Right cardiac atrium (tissue), 5 donors: ENCODE measurements around the gene ILF3. TPM values are rescaled to one million over a fixed set of nuclear protein-coding genes. Genes with fewer than 3 reads are reported as not detected.

Source experiments
- ATAC-seq, 2 donors: fragments of 200-7000 bp; cut with Tn5 transposase; one replicate each; pipeline versions ENCODE4 v1.8.0 to v1.9.1; 2020; ENCODE audit warnings: moderate library complexity in 2 of 2, mild to moderate bottlenecking in 1 of 2
- DNase-seq, 3 donors: peaks; one replicate each; pipeline ENCODE4 v3.0.0-alpha.2; 2020
- H3K27ac ChIP-seq: one replicate; pipeline ENCODE4 v1.5.1; 2013; ENCODE audit warnings: mild to moderate bottlenecking, low read length, control low read depth, moderate library complexity
- H3K27me3 ChIP-seq: one replicate; pipeline ENCODE4 v1.6.1; 2013; ENCODE audit not compliant: control insufficient read depth, insufficient read depth
- H3K4me1 ChIP-seq: one replicate; pipeline ENCODE4 v1.6.1; 2013; ENCODE audit warnings: low read length; ENCODE audit not compliant: control insufficient read depth, insufficient read depth
- H3K4me3 ChIP-seq: one replicate; pipeline ENCODE4 v1.5.1; 2013; ENCODE audit warnings: low read length, control low read depth
- H3K9me3 ChIP-seq: one replicate; pipeline ENCODE4 v1.6.1; 2013; ENCODE audit warnings: low read length; ENCODE audit not compliant: control insufficient read depth
- WGBS: extraction: QIAGEN DNeasy Blood & Tissue Kit; methylation state at CpG from one replicate; pipeline ENCODE4 v1.1.7; 2013; 5-methylcytosine and 5-hydroxymethylcytosine counted together
- intact Hi-C, 4 donors: fragments of 100-400 bp; cut with DNase I; formaldehyde crosslinking; loops; one replicate each; pipeline versions ENCODE4 v1.11.0 to v1.14.0; 2022 to 2023
- polyA plus RNA-seq: library from polyadenylated mRNA; stranded (reverse); fragments of 200-250 nt; gene quantifications from one replicate; pipeline ENCODE4 v1.2.3, GENCODE V29; 2013
- total RNA-seq, 4 donors: library from RNA; stranded (reverse); fragmentation: NEBNext Ultra II Directional; extraction: Animal tissue kit (Norgen Biotek cat#: 25700); gene quantifications; one replicate each; pipeline ENCODE4 v1.2.1, GENCODE V29; 2021
- donor health status: healthy with polysubstance abuse.
- donor health status: DM: no; HTN: yes; CAD: no.
- donor health status: DM: no; HTN: no; CAD: no.
- donor health status: DM: no; HTN: yes; CAD: no; lungs with severe emphysema.
- donor health status: DM: yes; HTN: yes; CAD: no.

ILF3 gene
- total and polyA plus RNA-seq, 5 donors: 74.2 to 161 (median 132) TPM

DNA sequence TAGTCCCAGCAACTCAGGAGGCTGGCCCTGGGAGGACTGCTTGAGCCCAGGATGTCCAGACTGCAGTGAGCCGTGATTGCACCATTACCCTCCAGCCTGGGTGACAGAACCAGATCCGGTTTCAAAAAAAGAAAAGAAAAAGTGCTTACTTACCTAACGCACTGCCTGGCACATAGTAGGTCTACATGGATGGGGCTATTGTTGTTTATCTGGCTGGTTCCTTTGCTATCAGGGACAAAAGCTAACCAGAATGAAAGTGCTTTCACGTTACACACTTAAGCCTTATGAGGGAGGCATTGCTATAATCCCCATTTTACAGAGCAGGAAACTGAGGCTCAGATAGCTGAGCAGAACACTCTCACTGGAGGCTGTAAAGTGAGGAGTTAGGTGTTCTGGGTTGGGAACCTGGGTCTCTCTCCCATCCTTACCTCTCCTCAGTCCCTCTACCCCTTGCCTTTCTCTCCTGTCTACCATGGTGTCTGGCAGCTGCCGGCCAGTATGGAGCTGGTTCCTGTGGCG lies 66.5 kb downstream of the ILF3 start:
- H3K27ac ChIP-seq: no peak overlapping the region
- DNase-seq (no peak), ATAC-seq (no peak)
- 90% methylated on average over 6 of the region's 6 CpGs for WGBS
- no peaks in the 10 kb centered on the region for H3K27me3 ChIP-seq
- intact Hi-C loops: no loop called here
- H3K4me3 ChIP-seq: no peak overlapping the region
- peaks cover 18% of the 10 kb centered on the region for H3K4me1 ChIP-seq
- no peaks in the 10 kb centered on the region for H3K9me3 ChIP-seq

DNA sequence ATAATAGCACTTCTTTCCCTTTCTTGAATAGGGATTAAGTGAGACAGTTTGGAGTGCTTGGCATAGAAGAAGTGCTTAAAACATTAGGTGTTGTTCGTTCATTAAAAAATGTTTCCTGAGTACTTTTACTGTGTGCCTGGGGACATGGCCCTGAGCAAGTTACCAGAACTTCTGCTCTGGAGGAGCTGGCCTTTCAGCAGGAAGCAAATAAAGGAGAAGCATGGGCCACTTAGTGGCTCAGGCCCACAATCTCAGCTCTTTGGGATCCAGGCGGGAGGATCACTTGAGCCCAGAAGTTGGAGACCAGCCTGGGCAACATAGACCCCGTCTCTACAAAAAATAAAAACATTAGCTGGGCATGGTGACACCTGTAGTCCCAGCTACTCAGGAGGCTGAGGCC lies 69.4 kb downstream of the ILF3 start:
- H3K9me3 ChIP-seq: no peaks in the 10 kb centered on the region
- intact Hi-C loops: loop anchor here in 1 of 4 donors (2.0 kb wide), 1 partner anchor 39 kb away; no protein-coding TSS in a partner anchor
- DNase-seq (no peak), ATAC-seq (no peak)
- no peak overlapping the region for H3K27ac ChIP-seq
- peaks cover 27% of the 10 kb centered on the region for H3K4me1 ChIP-seq
- WGBS: 81% methylated on average over 3 of the region's 3 CpGs
- no peaks in the 10 kb centered on the region for H3K27me3 ChIP-seq
- no peak overlapping the region for H3K4me3 ChIP-seq

GRCh38 chr19:10724573-10725071 lies 70.5 kb downstream of the ILF3 start:
- ATAC-seq: no peak
- Histone ChIP-seq H3K27me3 (no peaks in the 10 kb centered on the region), H3K4me1 (peaks cover 22% of the 10 kb centered on the region), H3K4me3 (no peak overlapping the region), H3K9me3 (no peaks in the 10 kb centered on the region), H3K27ac (peak overlapping the region; percentile 53)
- DNase-seq: no peak
- intact Hi-C loops: no loop called here
- WGBS: 68% methylated on average over 12 of the region's 12 CpGs

GRCh38 chr19:10725415-10725814 lies 71.3 kb downstream of the ILF3 start:
- H3K4me1 ChIP-seq: peaks cover 18% of the 10 kb centered on the region
- intact Hi-C loops: no loop called here
- ATAC-seq: no peak

DNA sequence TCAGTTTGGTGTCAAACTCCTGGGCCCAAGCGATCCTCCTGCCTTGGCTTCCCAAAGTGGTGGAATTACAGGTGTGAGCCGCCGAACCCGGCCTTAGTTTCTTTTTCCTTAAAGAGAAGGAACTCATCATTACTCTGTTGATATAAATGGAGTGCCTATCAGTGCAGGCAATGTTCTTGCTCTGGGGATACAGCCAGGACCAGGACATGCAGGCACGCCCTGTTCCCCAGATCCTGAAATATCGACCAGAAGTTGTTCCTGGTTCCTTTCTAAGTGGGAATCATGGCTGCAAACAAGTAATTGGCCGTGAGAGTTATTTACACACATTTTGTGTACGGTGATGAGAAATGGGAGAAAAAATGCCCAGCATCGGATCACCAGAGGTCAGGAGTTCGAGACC lies 72.1 kb downstream of the ILF3 start:
- intact Hi-C loops: no loop called here
- H3K27me3 ChIP-seq: no peaks in the 10 kb centered on the region
- peaks cover 16% of the 10 kb centered on the region for H3K4me1 ChIP-seq
- no peaks in the 10 kb centered on the region for H3K9me3 ChIP-seq
- no peak overlapping the region for H3K4me3 ChIP-seq
- DNase-seq (peak in 1 of 3 donors; percentile 62), ATAC-seq (peak; percentile 66 to 72)
- H3K27ac ChIP-seq: peak overlapping the region; percentile 51
- 78% methylated on average over 10 of the region's 10 CpGs for WGBS

More at GRCh38 chr19:10725415-10725814, 71.3 kb downstream of the ILF3 start:
- Histone ChIP-seq H3K27ac (peak overlapping the region; percentile 25), H3K9me3 (no peaks in the 10 kb centered on the region), H3K27me3 (no peaks in the 10 kb centered on the region), H3K4me3 (no peak overlapping the region)
- WGBS: 83% methylated on average over 4 of the region's 4 CpGs
- no peak for DNase-seq

- DNase-seq: peak in 1 of 3 donors; percentile 20
- no peak for ATAC-seq
- H3K4me1 ChIP-seq: peaks cover 16% of the 10 kb centered on the region
- WGBS: 68% methylated on average over 14 of the region's 14 CpGs
- H3K27me3 ChIP-seq: no peaks in the 10 kb centered on the region
- no peak overlapping the region for H3K4me3 ChIP-seq
- H3K27ac ChIP-seq: peak overlapping the region; percentile 77
- no peaks in the 10 kb centered on the region for H3K9me3 ChIP-seq
- intact Hi-C loops: no loop called here
Observed at GRCh38 chr19:10727685-10728201, 73.6 kb downstream of the ILF3 start.

GRCh38 chr19:10729411-10729810 lies 75.3 kb downstream of the ILF3 start:
- peaks cover 16% of the 10 kb centered on the region for H3K4me1 ChIP-seq

GRCh38 chr19:10730932-10731331 lies 76.8 kb downstream of the ILF3 start:
- peaks cover 13% of the 10 kb centered on the region for H3K4me1 ChIP-seq
- H3K27me3 ChIP-seq: no peaks in the 10 kb centered on the region
- DNase-seq (no peak), ATAC-seq (peak; percentile 27 to 52)
- WGBS: 86% methylated on average over 12 of the region's 12 CpGs
- intact Hi-C loops: no loop called here
- no peak overlapping the region for H3K27ac ChIP-seq
- no peaks in the 10 kb centered on the region for H3K9me3 ChIP-seq
- no peak overlapping the region for H3K4me3 ChIP-seq

More at GRCh38 chr19:10729411-10729810, 75.3 kb downstream of the ILF3 start:
- no peaks in the 10 kb centered on the region for H3K27me3 ChIP-seq
- ATAC-seq (no peak), DNase-seq (no peak)
- intact Hi-C loops: no loop called here
- H3K27ac ChIP-seq: no peak overlapping the region
- H3K9me3 ChIP-seq: no peaks in the 10 kb centered on the region
- 87% methylated on average over 14 of the region's 14 CpGs for WGBS
- H3K4me3 ChIP-seq: no peak overlapping the region

GRCh38 chr19:10735741-10736140 lies 81.6 kb downstream of the ILF3 start:
- Histone ChIP-seq H3K4me1 (peaks cover 15% of the 10 kb centered on the region), H3K4me3 (no peak overlapping the region), H3K9me3 (no peaks in the 10 kb centered on the region), H3K27ac (no peak overlapping the region), H3K27me3 (no peaks in the 10 kb centered on the region)
- no peak for ATAC-seq
- DNase-seq: no peak
- 77% methylated on average over 5 of the region's 5 CpGs for WGBS
- intact Hi-C loops: no loop called here

DNA sequence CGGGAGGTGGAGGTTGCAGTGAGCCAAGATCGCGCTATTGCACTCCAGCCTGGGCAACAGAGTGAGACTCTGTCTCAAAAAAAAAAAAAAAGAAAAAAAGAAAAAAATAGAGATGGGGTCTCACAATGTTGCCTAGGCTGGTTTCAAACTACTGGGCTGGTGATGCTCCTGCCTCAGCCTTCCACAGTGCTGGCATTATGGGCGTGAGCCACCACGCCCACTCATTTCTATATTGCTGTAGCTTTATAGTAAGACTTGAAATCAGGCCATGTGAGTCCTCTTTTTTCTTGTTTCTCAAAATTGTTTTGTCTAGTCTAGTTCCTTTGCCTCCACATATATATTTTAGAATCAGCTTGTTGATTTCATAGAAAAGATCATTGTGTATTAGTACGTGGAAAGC lies 82.0 kb downstream of the ILF3 start:
- no peak for ATAC-seq
- Histone ChIP-seq H3K4me3 (no peak overlapping the region), H3K9me3 (no peaks in the 10 kb centered on the region), H3K27ac (no peak overlapping the region), H3K27me3 (no peaks in the 10 kb centered on the region), H3K4me1 (peaks cover 15% of the 10 kb centered on the region)
- WGBS: 91% methylated on average over 6 of the region's 6 CpGs
- DNase-seq: no peak
- intact Hi-C loops: no loop called here

DNA sequence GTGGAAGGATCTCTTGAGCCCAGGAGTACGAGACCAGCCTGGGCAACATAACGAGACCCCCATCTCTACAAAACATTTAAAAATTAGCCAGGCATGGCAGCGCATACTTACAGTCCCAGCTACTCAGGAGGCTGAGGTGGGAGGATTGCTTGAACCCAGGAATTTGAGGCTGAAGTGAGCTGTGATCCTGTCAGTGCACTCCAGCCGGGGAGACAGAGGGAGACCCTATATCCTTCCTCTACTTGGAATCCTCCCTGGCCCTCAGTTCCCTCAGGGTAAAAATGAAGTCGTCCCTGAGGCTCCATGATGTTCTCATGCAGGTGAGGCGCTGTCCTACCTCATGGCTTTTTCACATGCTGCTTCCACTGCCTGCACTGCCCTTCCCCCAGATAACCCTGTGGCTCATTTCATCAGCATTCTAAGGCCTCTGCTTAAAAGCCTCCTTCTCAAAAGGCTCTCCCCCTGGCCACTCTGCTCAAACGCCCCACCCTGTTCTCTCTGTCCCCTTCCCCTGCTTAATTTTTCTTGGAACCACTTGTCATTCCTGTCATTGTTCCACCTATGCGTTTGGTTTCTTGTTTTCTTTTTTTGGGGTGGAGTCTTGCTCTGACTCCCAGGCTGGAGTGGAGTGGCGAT lies 82.9 kb downstream of the ILF3 start:
- H3K9me3 ChIP-seq: no peaks in the 10 kb centered on the region
- DNase-seq (peak in 1 of 3 donors; percentile 32), ATAC-seq (peak; percentile 51 to 80)
- peak overlapping the region; percentile 13 for H3K27ac ChIP-seq
- H3K4me3 ChIP-seq: no peak overlapping the region
- no peaks in the 10 kb centered on the region for H3K27me3 ChIP-seq
- WGBS: 75% methylated on average over 9 of the region's 9 CpGs
- H3K4me1 ChIP-seq: peaks cover 14% of the 10 kb centered on the region
- intact Hi-C loops: no loop called here
